ENCODE measurements around the gene PSMC6. TPM values are rescaled to one million over a fixed set of nuclear protein-coding genes. Genes with fewer than 3 reads are reported as not detected.
"Not testable (repeated sequence)": the region's sequence is repeated elsewhere in the genome, so short reads cannot be mapped to it uniquely, and the experiment has no call there.

PSMC6 gene
- total RNA-seq, 2 experiments from 2014 or later: 85.3 to 88.2 TPM

- Mint-ChIP-seq H3K27me3 (ENCODE audit: low read depth) (no peaks in the 10 kb centered on the region), H3K4me3 (peak overlapping the region; percentile 57), H3K4me1 (ENCODE audit: low read depth) (peaks cover 57% of the 10 kb centered on the region), H3K9me3 (ENCODE audit: insufficient read depth) (no peaks in the 10 kb centered on the region), H3K36me3 (ENCODE audit: low read depth) (peaks cover 44% of the 10 kb centered on the region), H3K27ac (peak overlapping the region; percentile 82)
- CTCF ChIA-PET: interaction anchor here (0.9 to 2.0 kb wide), 6 partner anchors 11 to 50 kb away, joined by 3 to 12 read pairs (median 4); partner anchors contain the start of gene STYX
- ATAC-seq (peak; percentile 48), DNase-seq (no peak)
- POLR2A ChIA-PET: interaction anchor here (0.6 to 3.6 kb wide), 9 partner anchors 12 to 881 kb away, joined by 3 to 28 read pairs (median 5); partner anchors contain the start of genes ERO1A, GNG2 and STYX
These were observed 34.9 kb downstream of the PSMC6 start for GRCh38 chr14:52741865-52742264.

GRCh38 chr14:52748647-52749292, 41.8 kb downstream of the PSMC6 start:
- peaks cover 13% of the 10 kb centered on the region for H3K4me1 Mint-ChIP-seq (ENCODE audit: low read depth)
- no peak overlapping the region for H3K4me3 Mint-ChIP-seq
- ChIA-PET POLR2A (no interaction called here), CTCF (no interaction called here)
- H3K27ac Mint-ChIP-seq: no peak overlapping the region
- H3K27me3 Mint-ChIP-seq (ENCODE audit: low read depth): no peaks in the 10 kb centered on the region
- no peaks in the 10 kb centered on the region for H3K9me3 Mint-ChIP-seq (ENCODE audit: insufficient read depth)
- peaks cover 51% of the 10 kb centered on the region for H3K36me3 Mint-ChIP-seq (ENCODE audit: low read depth)
- no peak for ATAC-seq
- DNase-seq: no peak

GRCh38 chr14:52755607-52756316, 48.8 kb downstream of the PSMC6 start:
- ChIA-PET POLR2A (interaction anchor here (1.9 kb wide), 1 partner anchor 14 kb away, joined by 5 read pairs; no protein-coding TSS in a partner anchor), CTCF (interaction anchor here (1.0 kb wide), 1 partner anchor 23 kb away, joined by 3 read pairs; no protein-coding TSS in a partner anchor)
- Mint-ChIP-seq H3K36me3 (ENCODE audit: low read depth) (peaks cover 16% of the 10 kb centered on the region), H3K4me1 (ENCODE audit: low read depth) (no peaks in the 10 kb centered on the region), H3K27me3 (ENCODE audit: low read depth) (no peaks in the 10 kb centered on the region), H3K27ac (no peak overlapping the region), H3K9me3 (ENCODE audit: insufficient read depth) (no peaks in the 10 kb centered on the region), H3K4me3 (no peak overlapping the region)
- ATAC-seq (no peak), DNase-seq (no peak)

- Mint-ChIP-seq H3K27me3 (ENCODE audit: low read depth) (no peaks in the 10 kb centered on the region), H3K27ac (no peak overlapping the region), H3K9me3 (ENCODE audit: insufficient read depth) (no peaks in the 10 kb centered on the region), H3K36me3 (ENCODE audit: low read depth) (peaks cover 21% of the 10 kb centered on the region), H3K4me1 (ENCODE audit: low read depth) (peaks cover 14% of the 10 kb centered on the region), H3K4me3 (no peak overlapping the region)
- DNase-seq (no peak), ATAC-seq (no peak)
- ChIA-PET CTCF (interaction anchor here (1.0 to 1.7 kb wide), 3 partner anchors 9 to 30 kb away, joined by 3 to 5 read pairs (median 3); no protein-coding TSS in a partner anchor), POLR2A (interaction anchor here (0.5 kb wide), 1 partner anchor 42 kb away, joined by 3 read pairs; no protein-coding TSS in a partner anchor)
These were observed 52.1 kb downstream of the PSMC6 start for GRCh38 chr14:52759145-52759544.

GRCh38 chr14:52762923-52763322, 55.9 kb downstream of the PSMC6 start:
- CTCF ChIA-PET, POLR2A ChIA-PET, ATAC-seq: not testable (repeated sequence)

GRCh38 chr14:52767058-52767833, 60.2 kb downstream of the PSMC6 start:
- no peaks in the 10 kb centered on the region for H3K9me3 Mint-ChIP-seq (ENCODE audit: insufficient read depth)
- H3K36me3 Mint-ChIP-seq (ENCODE audit: low read depth): peaks cover 50% of the 10 kb centered on the region
- no peak overlapping the region for H3K4me3 Mint-ChIP-seq
- ATAC-seq: no peak
- no peaks in the 10 kb centered on the region for H3K27me3 Mint-ChIP-seq (ENCODE audit: low read depth)
- H3K4me1 Mint-ChIP-seq (ENCODE audit: low read depth): peaks cover 28% of the 10 kb centered on the region
- H3K27ac Mint-ChIP-seq: no peak overlapping the region
- ChIA-PET POLR2A (no interaction called here), CTCF (interaction anchor here (1.8 kb wide), 1 partner anchor 8 kb away, joined by 5 read pairs; no protein-coding TSS in a partner anchor)
- DNase-seq: no peak

More at GRCh38 chr14:52762923-52763322, 55.9 kb downstream of the PSMC6 start:
- not testable (repeated sequence) for H3K9me3 Mint-ChIP-seq (ENCODE audit: insufficient read depth); DNase-seq; H3K27me3 Mint-ChIP-seq (ENCODE audit: low read depth); H3K27ac Mint-ChIP-seq; H3K4me3 Mint-ChIP-seq
- Mint-ChIP-seq H3K4me1 (ENCODE audit: low read depth) (peaks cover 23% of the 10 kb centered on the region), H3K36me3 (ENCODE audit: low read depth) (peaks cover 41% of the 10 kb centered on the region)

GRCh38 chr14:52769887-52770286, 62.9 kb downstream of the PSMC6 start:
- H3K27me3 Mint-ChIP-seq (ENCODE audit: low read depth): no peaks in the 10 kb centered on the region
- ChIA-PET POLR2A (no interaction called here), CTCF (no interaction called here)
- no peak overlapping the region for H3K27ac Mint-ChIP-seq
- no peak overlapping the region for H3K4me3 Mint-ChIP-seq
- H3K36me3 Mint-ChIP-seq (ENCODE audit: low read depth): peaks cover 39% of the 10 kb centered on the region
- no peaks in the 10 kb centered on the region for H3K9me3 Mint-ChIP-seq (ENCODE audit: insufficient read depth)
- ATAC-seq (no peak), DNase-seq (no peak)
- peaks cover 12% of the 10 kb centered on the region for H3K4me1 Mint-ChIP-seq (ENCODE audit: low read depth)

GRCh38 chr14:52776816-52777215, 69.8 kb downstream of the PSMC6 start:
- POLR2A ChIA-PET: no interaction called here
- CTCF ChIA-PET: interaction anchor here (0.7 kb wide), 1 partner anchor 230 kb away, joined by 3 read pairs; no protein-coding TSS in a partner anchor
- no peak overlapping the region for H3K4me3 Mint-ChIP-seq
- no peak overlapping the region for H3K27ac Mint-ChIP-seq
- no peak for ATAC-seq
- H3K4me1 Mint-ChIP-seq (ENCODE audit: low read depth): no peaks in the 10 kb centered on the region
- no peaks in the 10 kb centered on the region for H3K27me3 Mint-ChIP-seq (ENCODE audit: low read depth)
- no peak for DNase-seq
- H3K9me3 Mint-ChIP-seq (ENCODE audit: insufficient read depth): no peaks in the 10 kb centered on the region
- H3K36me3 Mint-ChIP-seq (ENCODE audit: low read depth): peaks cover 25% of the 10 kb centered on the region

Other genes starting within 250 kb of the PSMC6 start
- 1 to 10 TPM; 8.8 to 9.5 TPM for gene TXNDC16, start 154.7 kb upstream of the PSMC6 start, total RNA-seq
- gene GPR137C, start 154.4 kb upstream of the PSMC6 start, total RNA-seq: 1 to 10 TPM in 1 of 2 experiments, under 1 TPM in 1; 0.73 to 1.7 TPM
- 100 to 1,000 TPM; 198 to 200 TPM for gene ERO1A, start 11.6 kb upstream of the PSMC6 start, total RNA-seq
- gene STYX, start 23.0 kb downstream of the PSMC6 start, total RNA-seq: 10 to 100 TPM; 19.9 to 21.9 TPM
- 10 to 100 TPM; 14.9 to 16.3 TPM for gene GNPNAT1, start 84.4 kb downstream of the PSMC6 start, total RNA-seq
- not detected for gene FERMT2, start 243.8 kb downstream of the PSMC6 start, total RNA-seq

All from activated CD8-positive, alpha-beta T cell treated with anti-CD3 and anti-CD28 coated beads, Interleukin-2, amount 10 ng/mL, durations not matched to agents 7 days and 5 days (primary cell).